ENCODE data around the gene TRIP4. TPM values are rescaled to one million over a fixed set of nuclear protein-coding genes. Genes with fewer than 3 reads are reported as not detected.

Gene TRIP4
- total and polyA plus RNA-seq, 7 experiments from 2014 or later = 16.5 to 31.5 (median 26.4) TPM

Other genes starting within 250 kb of the TRIP4 start
- 1 to 10 TPM in 3 of 5 experiments, under 1 TPM in 2; 0.19 to 1.6 (median 1.2) TPM for gene SNX22, start 236.1 kb upstream of the TRIP4 start, total RNA-seq
- under 1 TPM; 0.87 to 0.93 TPM for gene SNX22, start 236.1 kb upstream of the TRIP4 start, polyA plus RNA-seq
- gene PPIB, start 224.8 kb upstream of the TRIP4 start, total RNA-seq = 100 to 1,000 TPM; 160 to 530 (median 184) TPM
- 100 to 1,000 TPM; 476 to 557 TPM for gene PPIB, start 224.8 kb upstream of the TRIP4 start, polyA plus RNA-seq
- 10 to 100 TPM; 19.7 to 31.4 (median 26.5) TPM for gene CSNK1G1, start 31.7 kb upstream of the TRIP4 start, total RNA-seq
- gene CSNK1G1, start 31.7 kb upstream of the TRIP4 start, polyA plus RNA-seq = 10 to 100 TPM; 18.2 to 19.4 TPM
- gene PCLAF, start 6.4 kb upstream of the TRIP4 start, total RNA-seq = 10 to 100 TPM in 1 of 5 experiments, 1 to 10 TPM in 3, under 1 TPM in 1; 0.85 to 58.7 (median 1.2) TPM
- not detected for gene PCLAF, start 6.4 kb upstream of the TRIP4 start, polyA plus RNA-seq
- 10 to 100 TPM; 55.0 to 89.1 (median 78.3) TPM for gene ZNF609, start 72.7 kb downstream of the TRIP4 start, total RNA-seq
- gene ZNF609, start 72.7 kb downstream of the TRIP4 start, polyA plus RNA-seq = 10 to 100 TPM; 10.1 to 11.7 TPM